ENCODE data around the gene LAMA5. TPM values are rescaled to one million over a fixed set of nuclear protein-coding genes. Genes with fewer than 3 reads are reported as not detected.

Gene LAMA5
- total RNA-seq, 1 experiment from 2014 or later = 22.2 TPM

GRCh38 chr20:62311832-62312661, 55.1 kb downstream of the LAMA5 start:
- Histone ChIP-seq H3K4me3 (no peak overlapping the region), H3K9me3 (no peaks in the 10 kb centered on the region), H3K36me3 (peaks cover 58% of the 10 kb centered on the region), H3K27me3 (no peaks in the 10 kb centered on the region)
- DNase-seq = no peak

GRCh38 chr20:62311150-62311549, 56.0 kb downstream of the LAMA5 start:
- Histone ChIP-seq H3K36me3 (peaks cover 59% of the 10 kb centered on the region), H3K4me3 (no peak overlapping the region), H3K27me3 (no peaks in the 10 kb centered on the region), H3K9me3 (no peaks in the 10 kb centered on the region)
- no peak for DNase-seq

GRCh38 chr20:62310757-62311121, 56.4 kb downstream of the LAMA5 start:
- no peaks in the 10 kb centered on the region for H3K9me3 ChIP-seq
- H3K36me3 ChIP-seq = peaks cover 59% of the 10 kb centered on the region
- H3K4me3 ChIP-seq = no peak overlapping the region
- no peak for DNase-seq
- H3K27me3 ChIP-seq = no peaks in the 10 kb centered on the region

- Histone ChIP-seq H3K4me3 (no peak overlapping the region), H3K9me3 (no peaks in the 10 kb centered on the region), H3K36me3 (peaks cover 60% of the 10 kb centered on the region), H3K27me3 (no peaks in the 10 kb centered on the region)
- no peak for DNase-seq
These were observed 57.0 kb downstream of the LAMA5 start for GRCh38 chr20:62309947-62310756.

- Histone ChIP-seq H3K36me3 (peaks cover 63% of the 10 kb centered on the region), H3K9me3 (no peaks in the 10 kb centered on the region), H3K4me3 (no peak overlapping the region), H3K27me3 (no peaks in the 10 kb centered on the region)
- no peak for DNase-seq
These were observed 57.7 kb downstream of the LAMA5 start for GRCh38 chr20:62309198-62309944.

GRCh38 chr20:62308102-62308822, 58.9 kb downstream of the LAMA5 start:
- Histone ChIP-seq H3K4me3 (no peak overlapping the region), H3K36me3 (peaks cover 72% of the 10 kb centered on the region), H3K9me3 (no peaks in the 10 kb centered on the region), H3K27me3 (no peaks in the 10 kb centered on the region)
- DNase-seq = no peak

GRCh38 chr20:62307226-62308101, 59.6 kb downstream of the LAMA5 start:
- Histone ChIP-seq H3K4me3 (no peak overlapping the region), H3K9me3 (no peaks in the 10 kb centered on the region), H3K27me3 (no peaks in the 10 kb centered on the region), H3K36me3 (peaks cover 70% of the 10 kb centered on the region)
- DNase-seq = peak; percentile 63

GRCh38 chr20:62306414-62307187, 60.5 kb downstream of the LAMA5 start:
- Histone ChIP-seq H3K4me3 (no peak overlapping the region), H3K36me3 (peaks cover 66% of the 10 kb centered on the region), H3K27me3 (no peaks in the 10 kb centered on the region), H3K9me3 (no peaks in the 10 kb centered on the region)
- no peak for DNase-seq

GRCh38 chr20:62305765-62306413, 61.2 kb downstream of the LAMA5 start:
- Histone ChIP-seq H3K9me3 (no peaks in the 10 kb centered on the region), H3K36me3 (peaks cover 66% of the 10 kb centered on the region), H3K4me3 (no peak overlapping the region), H3K27me3 (no peaks in the 10 kb centered on the region)
- DNase-seq = no peak

- Histone ChIP-seq H3K9me3 (no peaks in the 10 kb centered on the region), H3K4me3 (peak overlapping the region; percentile 86), H3K36me3 (peaks cover 65% of the 10 kb centered on the region), H3K27me3 (no peaks in the 10 kb centered on the region)
- no peak for DNase-seq
These were observed 61.9 kb downstream of the LAMA5 start for GRCh38 chr20:62305149-62305764.

GRCh38 chr20:62304331-62305148, 62.6 kb downstream of the LAMA5 start:
- no peaks in the 10 kb centered on the region for H3K27me3 ChIP-seq
- H3K36me3 ChIP-seq = peaks cover 61% of the 10 kb centered on the region
- no peak for DNase-seq
- no peaks in the 10 kb centered on the region for H3K9me3 ChIP-seq
- peak overlapping the region; percentile 86 for H3K4me3 ChIP-seq

GRCh38 chr20:62303340-62304226, 63.5 kb downstream of the LAMA5 start:
- H3K4me3 ChIP-seq = peak overlapping the region; percentile 86
- peak; percentile 26 for DNase-seq
- H3K27me3 ChIP-seq = no peaks in the 10 kb centered on the region
- H3K36me3 ChIP-seq = peaks cover 54% of the 10 kb centered on the region
- no peaks in the 10 kb centered on the region for H3K9me3 ChIP-seq

GRCh38 chr20:62303062-62303339, 64.1 kb downstream of the LAMA5 start:
- Histone ChIP-seq H3K27me3 (no peaks in the 10 kb centered on the region), H3K36me3 (peaks cover 48% of the 10 kb centered on the region), H3K4me3 (peak overlapping the region; percentile 86), H3K9me3 (no peaks in the 10 kb centered on the region)
- DNase-seq = no peak
